Neutrophil (primary cell): Measurements from ENCODE around the gene NR0B2.
"Not testable (repeated sequence)": the region's sequence is repeated elsewhere in the genome, so short reads cannot be mapped to it uniquely, and the experiment has no call there.

Experiments
- H3K27ac ChIP-seq: fragments of 200-600 bp; sonication (generic); 2 replicates; pipeline ENCODE4 v1.5.1; 2016; ENCODE audit warnings: mild to moderate bottlenecking, moderate library complexity
- H3K27me3 ChIP-seq: fragments of 200-600 bp; sonication (generic); 2 replicates; pipeline ENCODE4 v1.6.0; 2016; ENCODE audit warnings: mild to moderate bottlenecking
- H3K36me3 ChIP-seq: fragments of 200-600 bp; sonication (generic); 2 replicates; pipeline ENCODE4 v1.5.1; 2017
- H3K4me1 ChIP-seq, 2 experiments: fragments of 200-600 bp in 1 of 2; sonication (generic) in 1 of 2; 1 replicate in 1 of 2; 2 replicates in 1 of 2; pipeline versions ENCODE4 v1.5.1 to v1.6.1; 2013 to 2016; ENCODE audit warnings: low read depth in 1 of 2, low read length in 1 of 2, mild to moderate bottlenecking in 1 of 2, moderate library complexity in 1 of 2; ENCODE audit not compliant: control insufficient read depth in 1 of 2, insufficient read depth in 1 of 2
- H3K4me3 ChIP-seq, 2 experiments: fragments of 200-600 bp in 1 of 2; sonication (generic) in 1 of 2; 1 replicate in 1 of 2; 2 replicates in 1 of 2; pipeline ENCODE4 v1.5.1; 2013 to 2016; ENCODE audit warnings: low read depth in 1 of 2, low read length in 1 of 2, mild to moderate bottlenecking in 1 of 2, moderate library complexity in 1 of 2
- H3K9me3 ChIP-seq: fragments of 200-600 bp; sonication (generic); 2 replicates; pipeline ENCODE4 v1.5.1; 2016
- CTCF ChIP-seq: fragments of 200-600 bp; sonication (generic); IDR thresholded peaks from 2 replicates; pipeline ENCODE4 v1.5.1; 2016; ENCODE audit warnings: antibody characterized with exemption

The NR0B2 gene

GRCh38 chr1:26950602-26951001 lies 36.8 kb upstream of the NR0B2 start:
- Histone ChIP-seq H3K36me3 (peaks cover 15% of the 10 kb centered on the region), H3K4me1 (no peaks in the 10 kb centered on the region), H3K9me3 (no peaks in the 10 kb centered on the region), H3K4me3 (no peak overlapping the region), H3K27ac (no peak overlapping the region), H3K27me3 (peaks cover 14% of the 10 kb centered on the region)
- no peak for TF ChIP-seq CTCF

GRCh38 chr1:26949926-26950319 lies 36.1 kb upstream of the NR0B2 start:
- TF ChIP-seq CTCF: no peak
- Histone ChIP-seq H3K9me3 (no peaks in the 10 kb centered on the region), H3K4me1 (no peaks in the 10 kb centered on the region), H3K4me3 (no peak overlapping the region), H3K36me3 (peaks cover 22% of the 10 kb centered on the region), H3K27ac (no peak overlapping the region), H3K27me3 (peaks cover 7% of the 10 kb centered on the region)

- TF ChIP-seq CTCF: no peak
- peaks cover 27% of the 10 kb centered on the region for H3K36me3 ChIP-seq
- no peak overlapping the region for H3K27ac ChIP-seq
- peaks cover 7% of the 10 kb centered on the region for H3K27me3 ChIP-seq
- no peaks in the 10 kb centered on the region for H3K4me1 ChIP-seq
- H3K4me3 ChIP-seq: no peak overlapping the region
- H3K9me3 ChIP-seq: no peaks in the 10 kb centered on the region
Observed at GRCh38 chr1:26949266-26949925, 35.6 kb upstream of the NR0B2 start.

GRCh38 chr1:26948725-26949057 lies 34.9 kb upstream of the NR0B2 start:
- H3K27ac ChIP-seq, H3K27me3 ChIP-seq, H3K9me3 ChIP-seq, H3K4me1 ChIP-seq, H3K4me3 ChIP-seq: not testable (repeated sequence)
- H3K36me3 ChIP-seq: peaks cover 34% of the 10 kb centered on the region

- Histone ChIP-seq H3K4me1 (no peaks in the 10 kb centered on the region), H3K9me3 (no peaks in the 10 kb centered on the region), H3K36me3 (peaks cover 59% of the 10 kb centered on the region), H3K4me3 (no peak overlapping the region), H3K27ac (no peak overlapping the region), H3K27me3 (no peaks in the 10 kb centered on the region)
- TF ChIP-seq CTCF: no peak
Observed at GRCh38 chr1:26946270-26946669, 32.5 kb upstream of the NR0B2 start.

GRCh38 chr1:26945728-26946127 lies 32.0 kb upstream of the NR0B2 start:
- H3K9me3 ChIP-seq: no peaks in the 10 kb centered on the region
- no peaks in the 10 kb centered on the region for H3K4me1 ChIP-seq
- no peak overlapping the region for H3K4me3 ChIP-seq
- no peaks in the 10 kb centered on the region for H3K27me3 ChIP-seq
- TF ChIP-seq CTCF: no peak
- no peak overlapping the region for H3K27ac ChIP-seq
- peaks cover 61% of the 10 kb centered on the region for H3K36me3 ChIP-seq
